ENCODE data around the gene INTS7. TPM values are rescaled to one million over a fixed set of nuclear protein-coding genes. Genes with fewer than 3 reads are reported as not detected.
A peak's percentile ranks its signal among the peaks of the same experiment; 100 is the strongest.

Gene INTS7
- total RNA-seq, 2 donors from 2014 or later, result 27.6 to 32.8 TPM

GRCh38 chr1:211944733-211945500 lies 90.4 kb downstream of the INTS7 start:
- no peak overlapping the region for H3K9ac ChIP-seq (ENCODE audit: extremely low read depth, low read length, poor library complexity, severe bottlenecking)
- Mint-ChIP-seq H3K9me3 (no peaks in the 10 kb centered on the region), H3K36me3 (ENCODE audit: low read depth) (peaks cover 37% of the 10 kb centered on the region), H3K4me3 (no peak overlapping the region), H3K4me1 (peaks cover 35% of the 10 kb centered on the region), H3K27ac (no peak overlapping the region), H3K27me3 (ENCODE audit: insufficient read depth) (peaks cover 22% of the 10 kb centered on the region)
- H3K27ac ChIP-seq (ENCODE audit: low read depth, low read length), result no peak overlapping the region
- TF ChIP-seq, protein P1, sequence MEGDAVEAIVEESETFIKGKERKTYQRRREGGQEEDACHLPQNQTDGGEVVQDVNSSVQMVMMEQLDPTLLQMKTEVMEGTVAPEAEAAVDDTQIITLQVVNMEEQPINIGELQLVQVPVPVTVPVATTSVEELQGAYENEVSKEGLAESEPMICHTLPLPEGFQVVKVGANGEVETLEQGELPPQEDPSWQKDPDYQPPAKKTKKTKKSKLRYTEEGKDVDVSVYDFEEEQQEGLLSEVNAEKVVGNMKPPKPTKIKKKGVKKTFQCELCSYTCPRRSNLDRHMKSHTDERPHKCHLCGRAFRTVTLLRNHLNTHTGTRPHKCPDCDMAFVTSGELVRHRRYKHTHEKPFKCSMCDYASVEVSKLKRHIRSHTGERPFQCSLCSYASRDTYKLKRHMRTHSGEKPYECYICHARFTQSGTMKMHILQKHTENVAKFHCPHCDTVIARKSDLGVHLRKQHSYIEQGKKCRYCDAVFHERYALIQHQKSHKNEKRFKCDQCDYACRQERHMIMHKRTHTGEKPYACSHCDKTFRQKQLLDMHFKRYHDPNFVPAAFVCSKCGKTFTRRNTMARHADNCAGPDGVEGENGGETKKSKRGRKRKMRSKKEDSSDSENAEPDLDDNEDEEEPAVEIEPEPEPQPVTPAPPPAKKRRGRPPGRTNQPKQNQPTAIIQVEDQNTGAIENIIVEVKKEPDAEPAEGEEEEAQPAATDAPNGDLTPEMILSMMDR (conservative IDR thresholded peaks at IDR 0.05), result peak; percentile 77
- peaks cover 39% of the 10 kb centered on the region for H3K36me3 ChIP-seq (ENCODE audit: control insufficient read depth, insufficient read depth, low read length)
- H3K4me3 ChIP-seq (ENCODE audit: low read length), result no peak overlapping the region
- WGBS, 2 experiments (ENCODE audit: insufficient coverage in 1 of 2, insufficient read length in 1 of 2), result 73 to 74% methylated on average over 5 to 10 of the region's 10 CpGs
- peaks cover 12% of the 10 kb centered on the region for H3K4me1 ChIP-seq (ENCODE audit: control insufficient read depth, insufficient read depth, low read length)
- DNase-seq, result peak; percentile 84
- no peaks in the 10 kb centered on the region for H3K27me3 ChIP-seq (ENCODE audit: control insufficient read depth, insufficient read depth, low read length, poor library complexity, severe bottlenecking)
- no peaks in the 10 kb centered on the region for H3K9me3 ChIP-seq (ENCODE audit: control insufficient read depth, low read length)

- Histone ChIP-seq H3K4me3 (ENCODE audit: low read length) (no peak overlapping the region), H3K9ac (ENCODE audit: extremely low read depth, low read length, poor library complexity, severe bottlenecking) (no peak overlapping the region), H3K4me1 (ENCODE audit: control insufficient read depth, insufficient read depth, low read length) (peaks cover 12% of the 10 kb centered on the region), H3K9me3 (ENCODE audit: control insufficient read depth, low read length) (no peaks in the 10 kb centered on the region), H3K27ac (ENCODE audit: low read depth, low read length) (no peak overlapping the region), H3K36me3 (ENCODE audit: control insufficient read depth, insufficient read depth, low read length) (peaks cover 35% of the 10 kb centered on the region), H3K27me3 (ENCODE audit: control insufficient read depth, insufficient read depth, low read length, poor library complexity, severe bottlenecking) (no peaks in the 10 kb centered on the region)
- 92 to 94% methylated on average over 3 of the region's 3 CpGs for WGBS, 2 experiments (ENCODE audit: insufficient coverage in 1 of 2, insufficient read length in 1 of 2)
- Mint-ChIP-seq H3K27me3 (ENCODE audit: insufficient read depth) (peaks cover 22% of the 10 kb centered on the region), H3K9me3 (no peaks in the 10 kb centered on the region), H3K27ac (no peak overlapping the region), H3K4me3 (no peak overlapping the region), H3K36me3 (ENCODE audit: low read depth) (peaks cover 35% of the 10 kb centered on the region), H3K4me1 (peaks cover 26% of the 10 kb centered on the region)
- TF ChIP-seq, protein P1 (conservative IDR thresholded peaks at IDR 0.05), result no peak
- DNase-seq, result no peak
Measured at GRCh38 chr1:211942583-211942982, 92.8 kb downstream of the INTS7 start.

GRCh38 chr1:211939876-211940468 lies 95.4 kb downstream of the INTS7 start:
- TF ChIP-seq, protein P1 (conservative IDR thresholded peaks at IDR 0.05), result no peak
- peaks cover 4% of the 10 kb centered on the region for H3K27me3 Mint-ChIP-seq (ENCODE audit: insufficient read depth)

More at GRCh38 chr1:211939876-211940468, 95.4 kb downstream of the INTS7 start:
- Histone ChIP-seq H3K4me3 (ENCODE audit: low read length) (no peak overlapping the region), H3K36me3 (ENCODE audit: control insufficient read depth, insufficient read depth, low read length) (peaks cover 31% of the 10 kb centered on the region), H3K27ac (ENCODE audit: low read depth, low read length) (no peak overlapping the region), H3K9me3 (ENCODE audit: control insufficient read depth, low read length) (no peaks in the 10 kb centered on the region), H3K9ac (ENCODE audit: extremely low read depth, low read length, poor library complexity, severe bottlenecking) (no peak overlapping the region), H3K27me3 (ENCODE audit: control insufficient read depth, insufficient read depth, low read length, poor library complexity, severe bottlenecking) (no peaks in the 10 kb centered on the region), H3K4me1 (ENCODE audit: control insufficient read depth, insufficient read depth, low read length) (peaks cover 2% of the 10 kb centered on the region)
- Mint-ChIP-seq H3K4me3 (no peak overlapping the region), H3K27ac (no peak overlapping the region), H3K36me3 (ENCODE audit: low read depth) (peaks cover 35% of the 10 kb centered on the region), H3K4me1 (peaks cover 17% of the 10 kb centered on the region), H3K9me3 (no peaks in the 10 kb centered on the region)
- DNase-seq, result no peak
- 90 to 97% methylated on average over 2 to 3 of the region's 3 CpGs for WGBS, 2 experiments (ENCODE audit: insufficient coverage in 1 of 2, insufficient read length in 1 of 2)

All from endodermal cell (in vitro differentiated cells).